Activated CD4-positive, alpha-beta T cell treated with anti-CD3 and anti-CD28 coated beads, Interleukin-2, Interleukin-4, amounts not matched to agents 100 ng/mL and 50 ng/mL, durations not matched to agents 16 hours and 8 hours (primary cell): Measurements from ENCODE around the gene FILIP1L.

Source experiments
- DNase-seq: peaks from one replicate; pipeline ENCODE4 v3.0.0-alpha.2; 2020; ENCODE audit warnings: low spot score

FILIP1L gene

DNA sequence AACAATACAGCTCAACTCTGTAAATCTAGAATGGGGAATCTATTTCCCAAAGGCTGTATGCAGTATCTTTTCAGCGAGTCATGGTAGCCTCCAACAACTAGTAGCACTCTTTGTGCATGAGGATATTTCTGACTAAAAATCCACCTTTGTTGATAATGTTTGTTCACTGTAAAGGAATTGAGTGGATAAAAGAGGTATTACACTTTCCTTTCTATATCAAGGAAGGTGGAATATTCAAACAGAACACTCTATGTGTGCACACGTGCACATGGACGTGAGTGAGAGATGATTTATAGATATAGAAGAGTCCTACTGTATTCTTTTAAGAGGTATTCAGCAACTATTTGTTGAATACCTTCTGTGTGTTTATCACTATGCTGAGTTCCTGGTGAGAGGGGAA lies 228.4 kb downstream of the FILIP1L start:
- no peak for DNase-seq

DNA sequence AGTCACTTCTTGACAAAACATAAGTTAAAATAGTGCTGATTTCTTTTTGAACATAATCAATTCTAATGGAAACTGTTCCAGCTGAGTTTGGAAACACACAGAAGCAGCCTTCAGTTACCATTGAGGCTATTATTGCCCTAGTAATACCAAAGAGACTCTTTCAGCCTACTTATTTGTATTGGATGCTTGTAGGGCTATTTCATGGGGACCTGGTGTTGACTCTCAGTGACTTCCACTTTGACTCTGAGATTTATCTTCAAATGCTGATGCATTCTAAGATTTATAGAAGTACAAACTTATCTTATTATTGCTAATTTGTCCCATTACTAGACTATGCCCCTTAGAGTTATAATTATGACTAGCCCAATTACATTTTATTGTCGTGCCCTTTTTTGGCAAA lies 229.2 kb downstream of the FILIP1L start:
- no peak for DNase-seq

DNA sequence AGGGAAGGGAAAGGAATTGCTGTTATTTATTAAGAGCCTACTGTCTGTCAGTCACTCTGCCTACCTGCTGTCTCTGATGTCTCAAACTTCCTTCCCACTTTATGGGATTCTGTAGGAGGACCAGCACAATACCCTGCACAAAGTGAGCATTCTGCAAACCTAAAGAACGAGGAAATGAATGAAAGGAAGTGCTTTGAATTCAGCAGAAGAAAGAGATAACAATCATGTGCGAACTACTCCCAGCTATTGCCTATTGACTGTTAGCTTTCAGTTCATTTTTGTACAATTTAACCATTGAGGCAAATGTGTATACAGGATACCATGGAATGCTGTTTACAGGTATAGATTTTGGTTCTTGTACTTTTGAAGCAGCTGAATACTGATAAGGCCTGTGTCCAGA lies 229.8 kb downstream of the FILIP1L start:
- DNase-seq = peak; percentile 30

DNA sequence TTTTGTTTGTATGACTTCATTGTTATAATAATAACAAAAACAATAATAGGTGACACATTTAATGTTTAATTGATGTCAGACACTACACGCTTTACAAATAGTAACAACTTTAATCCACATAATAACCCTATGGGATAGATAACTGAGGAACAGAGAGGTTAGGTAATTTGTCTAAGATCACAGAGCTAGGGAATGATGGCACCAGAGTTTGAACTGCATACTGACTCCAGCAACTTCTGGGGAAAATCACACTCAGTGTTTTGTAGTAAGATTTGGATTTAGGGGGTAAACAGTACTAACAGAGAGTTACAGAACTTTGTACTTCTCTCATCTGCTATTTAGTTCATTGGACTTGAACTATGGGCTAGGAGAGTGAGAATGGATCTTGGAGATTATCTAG lies 230.6 kb downstream of the FILIP1L start:
- no peak for DNase-seq

DNA sequence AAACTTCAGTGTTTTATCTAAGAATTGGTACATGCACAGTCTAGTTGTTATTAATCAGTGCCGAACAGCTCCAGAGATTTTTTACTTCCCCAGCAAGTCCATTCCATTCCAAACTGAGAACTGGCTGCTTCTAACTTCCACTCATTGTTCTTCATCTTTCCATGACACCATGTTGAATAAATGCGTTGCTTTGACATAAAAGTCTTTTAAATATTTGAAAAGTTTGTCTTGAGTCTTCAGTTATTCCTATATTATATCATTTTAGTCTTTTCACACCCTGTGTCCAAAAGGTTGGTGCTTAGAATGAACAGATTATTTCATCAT lies 231.2 kb downstream of the FILIP1L start:
- DNase-seq = no peak

DNA sequence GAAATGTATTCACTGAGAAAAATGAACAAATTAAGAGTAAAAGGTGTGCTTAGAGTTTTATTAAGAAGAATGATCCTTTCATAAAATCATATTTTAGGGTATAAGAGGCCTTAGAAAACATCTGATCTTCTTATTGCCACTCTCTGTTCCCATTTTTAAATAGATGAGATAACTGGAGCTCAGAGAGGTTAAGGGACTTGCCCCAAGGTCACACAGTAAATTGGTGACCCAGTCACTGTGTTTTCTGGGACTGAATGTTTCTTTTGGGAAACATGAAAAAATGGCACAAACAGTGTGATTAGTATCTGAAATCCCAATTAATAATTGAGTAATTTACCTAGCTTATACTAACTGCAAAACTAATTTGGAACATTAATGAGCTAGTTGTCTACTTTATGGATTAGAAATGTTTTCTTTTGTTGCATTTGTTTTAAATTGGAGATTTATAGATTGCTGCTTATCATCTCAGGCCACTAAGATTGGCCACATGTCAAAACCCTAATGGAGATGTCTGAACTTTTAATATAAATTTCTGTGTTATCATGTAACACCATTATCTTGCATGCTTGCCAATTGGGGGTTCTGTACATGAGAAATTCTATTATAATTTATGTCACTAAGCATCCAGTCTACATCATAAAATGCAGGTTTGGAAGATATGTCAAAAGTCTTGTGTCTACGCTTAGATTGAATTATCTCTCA lies 231.7 kb downstream of the FILIP1L start:
- no peak for DNase-seq

DNA sequence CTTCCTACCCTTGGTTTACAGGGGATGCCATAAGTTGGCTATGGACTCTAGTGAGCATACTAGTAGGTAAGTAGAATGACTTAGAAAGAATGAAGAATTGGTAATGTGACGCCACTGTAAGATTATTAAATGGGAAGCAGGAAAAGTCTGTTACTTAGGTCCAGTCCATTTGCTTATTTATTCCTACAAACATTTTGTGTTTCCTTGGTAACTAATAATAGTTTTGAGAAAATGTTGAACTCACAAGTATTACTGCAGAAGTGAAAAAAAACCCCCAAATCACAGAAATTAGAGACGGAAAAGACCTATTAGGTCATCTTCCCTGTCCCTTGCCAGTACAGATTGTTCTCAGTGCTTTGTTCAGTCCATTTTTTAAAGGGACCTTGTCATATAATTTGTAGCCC lies 233.2 kb downstream of the FILIP1L start:
- no peak for DNase-seq

DNA sequence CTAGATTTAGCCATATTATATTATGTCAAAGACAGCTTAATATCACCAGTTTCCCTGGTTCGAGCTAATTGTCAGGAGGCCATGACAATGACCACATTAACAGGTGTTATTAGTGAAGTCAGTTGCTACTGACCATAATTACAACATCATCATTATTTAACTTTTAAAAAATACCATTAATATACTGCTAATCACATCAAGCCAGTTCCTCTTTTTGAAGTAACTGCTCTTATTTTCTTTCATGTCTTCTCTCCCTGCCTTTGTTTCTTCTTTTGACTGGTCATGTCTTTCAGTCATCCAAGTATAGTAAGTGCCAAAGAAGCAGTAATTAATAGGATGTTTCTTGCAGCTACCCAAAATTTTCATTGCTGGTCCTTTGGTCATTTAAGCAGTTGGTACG lies 235.0 kb downstream of the FILIP1L start:
- no peak for DNase-seq

DNA sequence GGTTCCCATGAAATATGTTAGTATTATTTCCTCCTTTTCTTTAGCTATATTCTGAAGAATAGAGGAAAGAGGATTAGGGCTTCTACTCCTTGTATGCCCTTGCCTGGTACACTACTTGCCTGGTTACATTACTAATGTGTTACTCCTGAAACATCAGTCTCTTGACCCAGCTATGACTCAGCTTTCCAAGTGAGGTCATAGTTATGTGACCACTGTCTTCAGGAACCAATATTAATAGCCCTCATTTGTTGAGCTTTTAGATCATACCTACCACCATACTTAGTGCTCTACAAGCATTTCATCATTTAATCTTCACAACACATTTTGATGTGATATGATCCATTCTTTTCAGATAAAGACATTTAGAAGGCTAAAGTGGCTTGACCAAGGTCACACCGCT lies 236.3 kb downstream of the FILIP1L start:
- no peak for DNase-seq

DNA sequence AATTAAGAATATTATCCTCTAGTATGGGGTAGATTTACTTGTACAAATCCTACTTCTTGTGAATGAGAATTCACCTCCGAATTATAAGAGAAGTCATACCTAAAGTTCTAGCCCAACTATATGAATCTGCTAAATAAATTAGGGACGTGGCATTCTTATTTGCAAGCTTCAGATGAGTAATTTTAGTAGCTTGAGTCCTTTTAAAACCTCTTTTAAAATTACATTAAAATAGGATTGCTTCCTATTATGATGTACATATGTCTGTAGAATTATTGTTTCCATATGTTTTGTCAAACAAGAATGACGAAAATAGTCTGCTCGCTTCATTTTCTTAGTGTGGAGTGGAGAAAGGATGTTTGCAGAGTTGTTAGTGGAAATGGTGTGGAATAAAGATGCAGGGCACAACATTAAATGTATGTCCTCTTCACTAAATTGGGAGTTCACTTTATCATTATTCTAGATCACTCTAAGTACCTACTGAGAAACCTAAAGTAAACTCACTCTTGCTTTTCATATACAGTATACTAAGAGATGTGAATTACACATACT lies 237.2 kb downstream of the FILIP1L start:
- DNase-seq = no peak

DNA sequence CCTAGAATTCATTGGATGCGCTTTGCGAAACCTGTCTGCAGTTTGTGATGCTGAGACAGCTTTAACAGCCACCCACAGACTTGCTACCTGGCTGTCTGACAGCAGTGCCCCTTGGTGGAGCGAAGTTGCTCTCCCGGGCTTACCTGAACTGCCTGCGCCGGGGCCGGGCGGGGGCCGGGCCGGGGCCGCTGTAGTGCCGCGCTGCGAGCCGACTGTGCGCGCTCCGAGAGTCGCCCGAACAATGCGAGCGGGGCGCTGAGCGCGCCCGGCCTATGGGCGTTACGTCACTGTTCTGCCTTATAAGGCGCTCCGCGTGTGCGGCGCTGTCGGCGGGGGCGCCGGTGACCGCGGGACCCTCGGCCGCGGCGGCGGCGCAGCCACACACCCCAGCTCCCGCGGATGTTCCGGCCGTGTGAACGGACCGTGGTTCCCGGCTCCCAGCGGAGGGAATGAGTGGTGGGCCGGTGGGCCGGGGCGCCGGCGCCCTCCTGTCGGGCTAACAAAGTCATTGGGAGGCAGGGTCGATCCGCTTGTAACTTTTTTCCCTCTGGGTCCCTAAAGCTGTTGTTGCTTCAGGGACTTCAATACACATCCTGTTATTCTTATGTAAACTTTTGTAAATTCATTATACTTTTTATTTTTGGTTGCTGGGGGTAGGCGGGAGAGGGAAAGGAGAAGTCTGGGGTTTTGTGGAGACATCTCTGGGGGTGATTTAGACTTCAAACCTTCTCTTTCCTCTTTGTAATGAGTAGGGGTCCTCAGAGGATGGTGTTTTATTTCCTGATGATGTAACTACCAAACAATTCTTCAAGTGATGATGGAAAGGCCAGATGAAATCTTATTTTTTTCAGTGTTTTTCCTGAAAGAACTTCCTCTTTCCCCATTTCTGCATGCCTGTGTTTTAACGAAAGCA lies 238.1 kb downstream of the FILIP1L start:
- DNase-seq = peak; percentile 57

DNA sequence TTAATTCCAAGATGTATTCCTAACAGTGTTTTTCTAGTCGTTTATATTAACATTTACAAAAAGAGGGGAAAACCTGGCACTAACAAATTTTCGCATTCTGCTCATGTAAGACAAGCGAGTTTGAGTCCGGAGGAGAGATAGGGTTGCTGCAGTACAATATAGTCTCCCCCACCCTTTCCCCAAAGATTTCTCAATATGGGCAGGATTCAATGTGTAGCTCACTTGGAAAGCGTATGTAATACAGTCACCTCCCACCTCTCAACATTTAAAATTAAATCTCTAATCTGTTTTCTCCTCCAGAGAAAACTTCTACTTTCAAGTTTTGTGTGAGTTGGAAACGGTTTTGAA lies 238.7 kb downstream of the FILIP1L start:
- DNase-seq = no peak

DNA sequence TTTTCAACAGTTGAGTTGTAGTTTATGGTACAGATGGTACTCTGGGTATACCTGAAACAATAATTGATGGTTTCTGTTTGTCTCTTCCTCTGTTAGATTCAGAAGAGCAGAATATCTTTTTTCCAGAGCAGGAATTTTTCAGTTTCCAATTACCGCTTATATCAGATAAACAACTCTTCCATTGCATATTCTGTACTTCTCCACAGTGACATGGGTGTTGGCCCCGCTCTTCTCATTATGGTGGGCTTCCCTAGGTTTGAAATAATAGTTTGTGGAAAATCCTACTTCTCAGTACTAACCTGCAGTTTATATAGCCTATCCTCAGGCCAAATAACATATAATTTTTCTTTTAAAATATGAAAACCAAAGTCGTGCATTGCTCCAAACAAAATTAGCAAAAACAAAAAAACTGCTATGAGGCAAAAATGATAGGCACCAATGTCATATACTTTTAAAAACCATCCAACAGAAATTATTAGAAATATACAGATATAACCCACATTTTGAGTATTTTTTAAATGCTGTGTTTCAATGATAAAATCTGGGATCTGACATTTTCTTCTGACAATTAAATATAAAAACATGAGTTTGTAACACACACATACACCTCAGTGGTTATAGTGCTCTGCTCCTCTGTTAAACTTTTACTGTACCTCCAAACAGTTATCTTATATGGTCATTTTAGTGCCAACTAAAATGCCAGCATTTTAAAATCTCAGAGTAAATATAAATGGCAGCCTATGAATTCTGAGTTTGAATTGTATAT lies 239.9 kb downstream of the FILIP1L start:
- DNase-seq = no peak

DNA sequence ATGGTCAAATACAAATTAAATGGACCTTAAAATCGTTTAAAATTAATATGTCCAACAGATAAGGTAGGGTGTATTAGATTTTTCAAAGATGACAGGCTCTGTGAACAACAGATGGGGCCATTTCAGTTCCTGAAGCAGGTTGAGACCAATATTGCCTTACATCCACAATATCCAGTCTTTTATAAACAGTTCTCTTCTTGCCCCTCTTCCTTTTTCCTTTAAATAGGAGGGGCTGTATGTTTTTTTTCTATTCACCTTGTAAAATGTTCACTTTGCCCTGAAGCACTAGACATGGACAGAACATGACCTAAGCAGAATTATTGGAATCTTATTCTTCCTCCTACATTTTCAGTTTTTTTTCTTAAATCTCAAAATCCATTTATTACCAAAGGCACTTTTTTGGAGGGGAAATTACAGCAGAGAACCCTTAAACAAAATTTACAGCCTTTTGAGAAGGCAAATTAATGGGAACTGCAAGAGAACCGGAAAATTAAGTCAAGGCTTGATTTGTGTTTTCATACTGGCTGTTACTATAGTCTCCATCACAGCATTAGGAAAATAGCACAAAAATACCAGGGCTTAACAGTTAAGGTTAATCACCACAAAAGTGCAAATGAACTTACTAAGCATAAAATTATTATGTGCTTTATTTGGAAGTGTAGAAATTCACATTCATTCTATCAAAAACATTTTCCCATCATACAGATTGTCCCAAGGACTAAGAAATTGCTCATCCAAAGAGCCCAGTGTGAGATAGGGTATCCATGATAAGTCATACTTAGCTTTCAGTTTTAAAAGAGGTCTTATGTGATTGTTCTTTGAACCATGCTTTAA lies 240.8 kb downstream of the FILIP1L start:
- DNase-seq = no peak

DNA sequence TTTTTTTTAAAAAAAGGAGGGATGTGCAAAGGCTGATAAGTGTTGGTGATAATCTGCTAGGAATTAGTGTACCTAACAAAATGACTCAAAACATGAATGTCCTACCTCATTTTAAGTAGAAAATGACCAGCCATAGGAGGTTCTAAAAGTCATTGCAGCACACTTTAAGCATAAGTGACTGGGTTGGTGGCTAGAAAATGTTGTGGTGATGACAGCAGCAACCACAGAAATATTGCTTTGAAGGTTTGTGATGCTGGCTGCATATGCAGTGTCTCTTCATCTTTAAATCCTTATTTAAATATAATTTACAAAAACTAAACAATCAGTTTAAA lies 241.4 kb downstream of the FILIP1L start:
- DNase-seq = peak; percentile 80

DNA sequence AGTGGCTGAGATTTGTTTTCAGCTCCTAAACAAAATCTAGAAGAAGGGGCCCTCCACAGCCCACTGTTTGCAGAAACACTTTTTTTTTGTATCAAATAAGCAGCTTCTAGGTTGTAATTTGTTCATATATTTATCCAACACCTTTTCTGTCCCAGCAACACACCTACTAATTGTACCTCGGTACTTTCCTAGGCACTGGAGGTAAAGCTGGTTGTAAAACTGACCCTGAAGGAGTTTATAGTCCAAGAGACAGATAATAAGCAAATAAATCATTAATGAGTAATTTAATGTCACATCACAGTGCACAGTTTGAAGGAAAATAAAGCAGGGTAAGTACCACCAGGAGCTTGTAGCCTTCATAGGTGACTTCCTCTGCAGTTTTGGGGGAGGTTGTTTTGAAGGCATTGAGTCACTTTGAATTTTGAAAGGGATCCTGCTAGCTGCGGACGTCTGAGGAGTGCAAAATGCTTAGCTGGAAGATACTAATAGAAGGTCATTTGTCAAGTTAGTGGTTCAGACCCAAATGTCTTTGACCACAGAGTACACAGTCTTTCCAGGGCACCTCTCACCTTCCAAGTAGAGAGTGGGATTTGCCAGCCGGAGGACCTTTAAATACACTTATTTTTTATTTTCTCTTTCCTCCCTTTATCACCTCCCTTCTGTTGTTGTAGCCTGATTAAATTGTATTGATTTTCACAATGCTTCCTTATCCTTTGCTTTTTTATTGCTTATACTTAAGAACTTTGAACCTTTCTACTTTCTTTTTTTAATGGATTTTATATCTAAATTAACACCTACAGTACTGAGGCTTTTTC lies 242.9 kb downstream of the FILIP1L start:
- no peak for DNase-seq

DNA sequence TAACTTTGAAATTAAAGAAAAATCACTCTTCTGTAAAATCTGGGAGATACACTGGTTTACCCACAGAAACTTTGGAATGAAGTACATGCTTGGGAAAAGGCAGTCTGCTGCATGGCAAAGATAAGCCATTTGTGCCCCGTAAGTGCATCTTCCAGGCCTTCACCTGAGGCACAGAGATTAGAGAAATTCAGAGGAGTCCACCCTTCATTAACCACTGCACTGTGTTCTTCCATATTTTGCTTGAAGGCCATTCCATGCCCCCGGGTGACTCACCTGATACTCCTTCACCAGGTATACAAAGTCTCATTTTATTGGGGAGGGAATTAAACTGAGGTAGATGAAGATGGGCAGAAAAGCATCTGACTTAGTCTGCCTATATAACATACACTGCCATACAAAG lies 243.6 kb downstream of the FILIP1L start:
- no peak for DNase-seq

DNA sequence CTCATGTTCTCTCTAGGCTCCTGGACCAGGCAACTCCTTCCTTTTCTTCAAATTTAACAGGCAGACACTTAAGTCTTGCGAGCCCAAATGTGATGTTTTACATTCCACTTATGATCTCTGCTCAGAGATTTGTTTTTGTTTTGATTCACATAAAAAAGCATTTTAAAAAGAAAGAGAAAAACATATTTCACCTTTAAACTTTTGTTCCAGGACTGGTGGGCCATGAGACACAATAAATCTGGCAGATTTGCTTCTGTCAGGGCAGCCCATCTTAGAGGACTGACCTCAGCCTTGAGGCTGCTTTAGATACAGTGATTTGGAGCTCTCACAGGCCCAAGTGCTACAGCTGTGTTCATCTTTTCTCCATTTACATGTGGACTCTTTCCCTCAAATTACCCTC lies 244.7 kb downstream of the FILIP1L start:
- no peak for DNase-seq

DNA sequence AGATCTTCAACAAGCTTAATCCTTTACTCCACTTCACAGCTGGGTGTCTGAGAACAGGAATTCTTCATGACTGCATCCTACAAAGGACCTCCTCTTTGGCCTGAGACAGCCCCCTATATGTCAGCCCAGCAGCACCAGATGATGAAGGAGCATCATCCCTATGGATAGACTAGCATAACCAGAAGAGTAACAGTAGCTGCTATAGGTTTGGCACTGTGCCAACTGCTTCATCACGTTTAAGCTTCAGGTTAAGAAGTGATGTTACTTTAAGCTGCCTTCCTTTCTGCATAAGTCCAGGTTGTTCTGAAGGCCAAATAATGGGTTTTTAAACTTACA lies 246.0 kb downstream of the FILIP1L start:
- DNase-seq = no peak

DNA sequence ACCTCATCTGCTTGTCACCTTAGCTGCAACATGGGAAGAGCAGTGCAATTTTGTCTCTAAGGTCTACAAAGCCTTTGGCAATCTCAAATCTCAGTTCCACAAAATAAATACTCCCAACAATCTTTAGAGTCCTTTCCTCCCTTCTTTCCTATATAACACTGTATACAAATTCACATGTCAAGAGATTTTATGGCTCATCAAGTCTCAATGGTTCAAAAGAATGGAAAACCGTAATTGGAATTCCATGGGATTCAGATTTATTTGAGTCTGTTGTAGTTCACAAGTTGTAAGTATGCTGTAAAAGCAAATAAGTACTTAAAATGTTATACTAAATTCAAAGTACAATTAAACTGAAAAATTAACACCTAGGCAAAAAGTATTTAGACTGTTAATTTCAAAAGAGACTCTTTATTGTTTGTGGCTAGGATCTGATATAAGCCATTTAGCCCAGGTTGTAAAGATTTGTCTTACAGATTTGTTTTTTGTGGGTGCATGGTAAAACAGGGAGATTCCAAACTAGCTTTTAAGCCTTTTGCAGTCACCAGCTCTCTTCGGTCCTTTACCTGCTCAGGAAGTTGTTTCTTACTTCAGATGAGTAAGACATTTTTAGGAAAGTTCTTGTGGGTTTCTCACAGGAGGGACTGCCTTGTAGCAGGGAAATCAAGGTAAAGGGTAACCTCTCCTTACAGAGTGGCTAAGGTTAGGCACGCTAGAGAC lies 246.5 kb downstream of the FILIP1L start:
- no peak for DNase-seq
